Panc1 (cell line): ENCODE data around the gene CNNM4. TPM values are rescaled to one million over a fixed set of nuclear protein-coding genes. Genes with fewer than 3 reads are reported as not detected.
A peak's percentile ranks its signal among the peaks of the same experiment; 100 is the strongest.

Experiments
- ATAC-seq: fragments of 200-7000 bp; cut with Tn5 transposase; 2 replicates; pipeline ENCODE4 v1.9.1; 2020; ENCODE audit warnings: mild to moderate bottlenecking, moderate library complexity
- BruUV-seq: library from RNA; stranded (reverse); fragments of 400-500 nt; replicated peaks from 2 replicates; lab custom pipeline; 2021; lab: Mats Ljungman, UMichigan
- CTCF ChIA-PET: fragments of 300-600 bp; sonication (Branson Sonifier 250); formaldehyde crosslinking; loops from one replicate; lab custom pipeline; 2022; ENCODE audit warnings: antibody characterized with exemption; lab: Charles Lee
- POLR2A ChIA-PET: fragments of 300-600 bp; sonication (Branson Sonifier 250); formaldehyde crosslinking; loops from one replicate; lab custom pipeline; 2022; ENCODE audit warnings: antibody characterized with exemption; lab: Charles Lee
- DNase-seq: peaks from one replicate; pipeline ENCODE4 v3.0.0-alpha.2; 2010; ENCODE audit warnings: low read depth, low spot score
- H3K27ac ChIP-seq: 2 replicates; pipeline ENCODE4 v1.5.1; 2011; ENCODE audit warnings: mild to moderate bottlenecking, low read length, inconsistent platforms
- H3K27me3 ChIP-seq: fragments of 200-500 bp; sonication (Bioruptor generic); 2 replicates; pipeline ENCODE4 v1.6.0; 2014; ENCODE audit warnings: low read length, inconsistent platforms; ENCODE audit not compliant: control insufficient read depth, insufficient read depth
- H3K36me3 ChIP-seq: fragments of 200-500 bp; sonication (Bioruptor generic); 2 replicates; pipeline ENCODE4 v1.5.1; 2014; ENCODE audit warnings: inconsistent platforms, mild to moderate bottlenecking, low read length, moderate library complexity; ENCODE audit not compliant: control insufficient read depth, insufficient read depth
- H3K4me1 ChIP-seq: 2 replicates; pipeline ENCODE4 v1.5.1; 2011; ENCODE audit warnings: inconsistent platforms, mild to moderate bottlenecking, low read length, moderate library complexity; ENCODE audit not compliant: control insufficient read depth, insufficient read depth
- H3K4me3 ChIP-seq, 2 experiments: 2 replicates each; pipeline ENCODE4 v1.5.1; 2011 to 2012; ENCODE audit warnings: low read depth in 2 of 2, low read length in 2 of 2, mild to moderate bottlenecking in 2 of 2, inconsistent platforms in 1 of 2, moderate library complexity in 1 of 2
- H3K9me3 ChIP-seq: fragments of 200-500 bp; sonication (Bioruptor generic); 2 replicates; pipeline ENCODE4 v1.5.1; 2014; ENCODE audit warnings: low read depth, mild to moderate bottlenecking, inconsistent platforms, low read length, moderate library complexity; ENCODE audit not compliant: control insufficient read depth, insufficient read depth
- POLR2AphosphoS5 ChIP-seq: IDR thresholded peaks from 2 replicates; pipeline ENCODE4 v1.6.1; 2012; ENCODE audit warnings: mild to moderate bottlenecking, low read depth, low read length, moderate library complexity
- REST ChIP-seq, 2 experiments: IDR thresholded peaks; 2 replicates each; pipeline ENCODE4 v1.6.1; 2011 to 2012; ENCODE audit warnings: low read depth in 2 of 2, control low read depth in 1 of 2, low read length in 1 of 2, mild to moderate bottlenecking in 1 of 2, moderate library complexity in 1 of 2; ENCODE audit not compliant: insufficient read depth in 1 of 2
- SIN3A ChIP-seq: IDR thresholded peaks from 2 replicates; pipeline ENCODE4 v1.6.1; 2012; ENCODE audit warnings: low read depth, mild to moderate bottlenecking, low read length, moderate library complexity, borderline replicate concordance; ENCODE audit not compliant: insufficient read depth
- TCF7L2 ChIP-seq: IDR thresholded peaks from 2 replicates; pipeline ENCODE4 v1.6.1; 2011; ENCODE audit warnings: mild to moderate bottlenecking, low read depth, low read length, inconsistent platforms
- in situ Hi-C: cut with HindIII; loops from 2 replicates; pipeline ENCODE4 v1.10.0; 2016; ENCODE audit warnings: low sequenced_read_pairs, low pct_unique_long_range_greater_than_20kb
- intact Hi-C: fragments of 100-400 bp; cut with micrococcal nuclease; formaldehyde crosslinking; loops from one replicate; pipeline ENCODE4 v1.10.0; 2022; ENCODE audit not compliant: unreplicated experiment
- total RNA-seq: library from RNA; stranded (reverse); gene quantifications from one replicate; pipeline ENCODE4 v1.2.1, GENCODE V29; 2021; ENCODE audit not compliant: unreplicated experiment
- TF ChIP-seq, protein P1 (sequence below): fragments of 450-650 bp; IDR thresholded peaks from 2 replicates; pipeline ENCODE4 v1.5.1; 2017; ENCODE audit warnings: mild to moderate bottlenecking

Gene CNNM4
- total RNA-seq, 1 experiment from 2014 or later: 15.7 TPM

- H3K36me3 ChIP-seq: no peaks in the 10 kb centered on the region
- ChIA-PET POLR2A (interaction anchor here (0.5 to 1.2 kb wide), 2 partner anchors 11 to 1584 kb away, joined by 7 to 8 read pairs; no protein-coding TSS in a partner anchor), CTCF (interaction anchor here (0.5 to 1.6 kb wide), 7 partner anchors 11 to 96 kb away, joined by 3 to 6 read pairs (median 5); no protein-coding TSS in a partner anchor)
- BruUV-seq: TSS peak; percentile 81
- DNase-seq (no peak), ATAC-seq (no peak)
- H3K27ac ChIP-seq: peak overlapping the region; percentile 86
- H3K27me3 ChIP-seq: no peaks in the 10 kb centered on the region
- in situ Hi-C loops (no loop called here), intact Hi-C loops (loop anchor here (5.0 kb wide), 1 partner anchor 40 kb away; no protein-coding TSS in a partner anchor)
- peak overlapping the region; percentile 70 to 71 for H3K4me3 ChIP-seq
- H3K4me1 ChIP-seq: peaks cover 37% of the 10 kb centered on the region
- TF ChIP-seq REST (IDR thresholded peaks at IDR 0.05; ENCODE audit: insufficient read depth in 1 of 2, low read depth in 2 of 2, low read length in 1 of 2): no peak
- TF ChIP-seq SIN3A: no peak
- TF ChIP-seq TCF7L2: no peak
- TF ChIP-seq, protein P1, sequence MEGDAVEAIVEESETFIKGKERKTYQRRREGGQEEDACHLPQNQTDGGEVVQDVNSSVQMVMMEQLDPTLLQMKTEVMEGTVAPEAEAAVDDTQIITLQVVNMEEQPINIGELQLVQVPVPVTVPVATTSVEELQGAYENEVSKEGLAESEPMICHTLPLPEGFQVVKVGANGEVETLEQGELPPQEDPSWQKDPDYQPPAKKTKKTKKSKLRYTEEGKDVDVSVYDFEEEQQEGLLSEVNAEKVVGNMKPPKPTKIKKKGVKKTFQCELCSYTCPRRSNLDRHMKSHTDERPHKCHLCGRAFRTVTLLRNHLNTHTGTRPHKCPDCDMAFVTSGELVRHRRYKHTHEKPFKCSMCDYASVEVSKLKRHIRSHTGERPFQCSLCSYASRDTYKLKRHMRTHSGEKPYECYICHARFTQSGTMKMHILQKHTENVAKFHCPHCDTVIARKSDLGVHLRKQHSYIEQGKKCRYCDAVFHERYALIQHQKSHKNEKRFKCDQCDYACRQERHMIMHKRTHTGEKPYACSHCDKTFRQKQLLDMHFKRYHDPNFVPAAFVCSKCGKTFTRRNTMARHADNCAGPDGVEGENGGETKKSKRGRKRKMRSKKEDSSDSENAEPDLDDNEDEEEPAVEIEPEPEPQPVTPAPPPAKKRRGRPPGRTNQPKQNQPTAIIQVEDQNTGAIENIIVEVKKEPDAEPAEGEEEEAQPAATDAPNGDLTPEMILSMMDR: no peak
- TF ChIP-seq POLR2AphosphoS5: no peak
- no peaks in the 10 kb centered on the region for H3K9me3 ChIP-seq
Observed at GRCh38 chr2:96762529-96763311, 2.0 kb downstream of the CNNM4 start.

- TF ChIP-seq REST (IDR thresholded peaks at IDR 0.05; ENCODE audit: insufficient read depth in 1 of 2, low read depth in 2 of 2, low read length in 1 of 2) (no peak), SIN3A (0 out of 2 replicates have a peak, but pooled peaks have one; percentile 67)
- TF ChIP-seq, protein P1: peak; percentile 84
- no TSS peak for BruUV-seq
- POLR2A ChIA-PET: interaction anchor here (1.2 kb wide), 1 partner anchor 10 kb away, joined by 8 read pairs; no protein-coding TSS in a partner anchor
- Histone ChIP-seq H3K4me1 (peaks cover 37% of the 10 kb centered on the region), H3K9me3 (no peaks in the 10 kb centered on the region), H3K4me3 (peak overlapping the region; percentile 70 to 71), H3K36me3 (no peaks in the 10 kb centered on the region), H3K27ac (peak overlapping the region; percentile 86), H3K27me3 (no peaks in the 10 kb centered on the region)
- CTCF ChIA-PET: interaction anchor here (0.5 to 1.6 kb wide), 7 partner anchors 10 to 140 kb away, joined by 3 to 7 read pairs (median 5); no protein-coding TSS in a partner anchor
- ATAC-seq (peak; percentile 41), DNase-seq (no peak)
- in situ Hi-C loops: no loop called here
- intact Hi-C loops: loop anchor here (5.0 kb wide), 1 partner anchor 39 kb away; no protein-coding TSS in a partner anchor
Observed at GRCh38 chr2:96763511-96764252, 3.0 kb downstream of the CNNM4 start.
